Trophoblast cell (in vitro differentiated cells and primary cell): ENCODE data around the gene WIPF1.

Experiments used
- DNase-seq, 2 donors: peaks; one replicate each; pipeline ENCODE4 v3.0.0-alpha.2; 2016
- H2AFZ ChIP-seq: 2 replicates; pipeline ENCODE4 v1.6.1; 2013; ENCODE audit warnings: low read length, moderate library complexity, mild to moderate bottlenecking; ENCODE audit not compliant: insufficient read depth, poor library complexity
- H2AK5ac ChIP-seq: 2 replicates; pipeline ENCODE4 v1.6.1; 2013; ENCODE audit warnings: mild to moderate bottlenecking, low read length
- H2BK120ac ChIP-seq: 2 replicates; pipeline ENCODE4 v1.6.1; 2013; ENCODE audit warnings: low read length, mild to moderate bottlenecking, moderate library complexity; ENCODE audit not compliant: insufficient read depth, poor library complexity
- H2BK12ac ChIP-seq: 2 replicates; pipeline ENCODE4 v1.6.1; 2013; ENCODE audit warnings: mild to moderate bottlenecking, low read length, moderate library complexity
- H2BK5ac ChIP-seq: 2 replicates; pipeline ENCODE4 v1.6.1; 2013; ENCODE audit warnings: low read length, low read depth, moderate library complexity, mild to moderate bottlenecking; ENCODE audit not compliant: poor library complexity
- H3K14ac ChIP-seq: 2 replicates; pipeline ENCODE4 v1.6.1; 2013; ENCODE audit warnings: mild to moderate bottlenecking, low read length
- H3K18ac ChIP-seq: 2 replicates; pipeline ENCODE4 v1.6.1; 2013; ENCODE audit warnings: mild to moderate bottlenecking, low read length
- H3K23ac ChIP-seq: 2 replicates; pipeline ENCODE4 v1.6.1; 2013; ENCODE audit warnings: low read length
- H3K27ac ChIP-seq: 2 replicates; pipeline ENCODE4 v1.5.1; 2013; ENCODE audit warnings: low read depth, mild to moderate bottlenecking, inconsistent platforms, low read length, moderate library complexity
- H3K27me3 ChIP-seq: 2 replicates; pipeline ENCODE4 v1.6.1; 2013; ENCODE audit warnings: inconsistent platforms, mild to moderate bottlenecking, low read length, moderate library complexity; ENCODE audit not compliant: insufficient read depth
- H3K36me3 ChIP-seq, 2 experiments: 1 replicate in 1 of 2; 2 replicates in 1 of 2; pipeline ENCODE4 v1.6.1; 2013; ENCODE audit warnings: low read length in 2 of 2, mild to moderate bottlenecking in 2 of 2, moderate library complexity in 1 of 2; ENCODE audit not compliant: insufficient read depth in 2 of 2, control insufficient read depth in 1 of 2
- H3K4ac ChIP-seq: 2 replicates; pipeline ENCODE4 v1.6.1; 2013; ENCODE audit warnings: low read depth, mild to moderate bottlenecking, low read length, moderate library complexity
- H3K4me1 ChIP-seq, 2 experiments: 1 replicate in 1 of 2; 2 replicates in 1 of 2; pipeline ENCODE4 v1.6.1; 2013; ENCODE audit warnings: low read length in 2 of 2, mild to moderate bottlenecking in 2 of 2, moderate library complexity in 1 of 2; ENCODE audit not compliant: insufficient read depth in 2 of 2, control insufficient read depth in 1 of 2
- H3K4me2 ChIP-seq: 2 replicates; pipeline ENCODE4 v1.6.1; 2013; ENCODE audit warnings: inconsistent platforms, mild to moderate bottlenecking, low read length, moderate library complexity
- H3K4me3 ChIP-seq: 2 replicates; pipeline ENCODE4 v1.5.1; 2013; ENCODE audit warnings: mild to moderate bottlenecking, low read depth, low read length, inconsistent platforms
- H3K79me1 ChIP-seq: one replicate; pipeline ENCODE4 v1.6.1; 2013; ENCODE audit warnings: low read length
- H3K79me2 ChIP-seq: 2 replicates; pipeline ENCODE4 v1.6.1; 2013; ENCODE audit warnings: low read length, mild to moderate bottlenecking; ENCODE audit not compliant: control insufficient read depth, insufficient read depth, poor library complexity
- H3K9ac ChIP-seq: 2 replicates; pipeline ENCODE4 v1.6.1; 2013; ENCODE audit warnings: mild to moderate bottlenecking, low read length
- H3K9me3 ChIP-seq: 2 replicates; pipeline ENCODE4 v1.6.1; 2013; ENCODE audit warnings: low read depth, mild to moderate bottlenecking, control low read depth, inconsistent platforms, low read length; ENCODE audit not compliant: insufficient read depth
- H4K12ac ChIP-seq: 2 replicates; pipeline ENCODE4 v1.6.1; 2013; ENCODE audit warnings: low read depth, mild to moderate bottlenecking, low read length, moderate library complexity
- H4K8ac ChIP-seq: 2 replicates; pipeline ENCODE4 v1.6.1; 2013; ENCODE audit warnings: low read depth, mild to moderate bottlenecking, low read length, moderate library complexity
- H4K91ac ChIP-seq: one replicate; pipeline ENCODE4 v1.6.1; 2013; ENCODE audit warnings: low read depth, mild to moderate bottlenecking, low read length, moderate library complexity
- WGBS: extraction: QIAGEN DNeasy Blood & Tissue Kit; methylation state at CpG from one replicate; pipeline ENCODE4 v1.1.7; 2013; ENCODE audit warnings: missing lambda C conversion rate; ENCODE audit not compliant: insufficient read length, insufficient coverage; ENCODE audit errors: extremely low coverage; 5-methylcytosine and 5-hydroxymethylcytosine counted together

Gene WIPF1

DNA sequence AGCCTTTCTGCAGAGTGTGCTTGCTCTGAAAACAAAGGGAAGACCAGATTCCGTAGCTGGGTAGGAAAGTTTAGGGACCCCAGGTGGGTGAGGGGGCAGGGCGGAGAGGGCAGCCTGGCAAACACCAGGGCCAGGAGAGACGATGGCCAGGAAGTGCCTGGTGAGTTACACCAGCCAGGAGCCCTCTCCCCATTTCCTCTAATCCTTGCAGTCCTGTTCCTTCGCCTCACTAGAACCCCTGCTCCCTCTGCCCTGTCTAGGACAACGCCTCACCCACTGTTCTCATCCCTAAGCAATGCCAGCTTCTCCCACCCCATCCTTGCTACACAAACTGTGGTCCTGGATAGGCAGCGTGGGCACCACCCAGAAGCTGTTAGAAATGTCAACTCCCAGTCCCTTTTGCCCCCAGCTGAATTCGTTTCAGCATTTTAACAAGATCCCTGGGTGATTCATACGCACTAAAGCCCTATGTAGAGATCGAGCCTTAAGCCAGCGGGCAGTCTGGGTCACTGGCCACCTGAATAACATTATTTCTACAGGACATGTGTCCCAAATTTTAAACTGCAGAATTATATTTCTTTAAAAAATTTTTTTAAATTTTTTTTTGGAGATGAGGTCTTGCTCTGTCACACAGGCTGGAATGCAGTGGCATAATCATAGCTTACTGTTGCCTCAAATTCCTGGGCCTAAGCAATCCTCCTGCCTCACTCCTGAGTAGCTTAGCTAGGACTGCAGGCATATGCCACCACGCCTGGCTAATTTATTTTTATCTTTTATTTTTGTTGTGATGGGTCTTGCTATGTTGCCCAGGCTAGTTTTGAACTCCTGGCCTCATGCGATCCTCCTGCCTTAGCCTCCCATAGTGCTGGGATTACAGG lies 10.9 kb downstream of the WIPF1 start:
- H3K4me2 ChIP-seq, result peak overlapping the region; percentile 0
- peak overlapping the region; percentile 1 for H3K14ac ChIP-seq
- H2BK120ac ChIP-seq, result peak overlapping the region; percentile 12
- peaks cover 1% of the 10 kb centered on the region for H3K79me2 ChIP-seq
- no CpG with 5 or more reads among the region's 12 CpGs for WGBS
- peak overlapping the region; percentile 77 for H3K27ac ChIP-seq
- peak in 1 of 2 donors; percentile 49 for DNase-seq
- peak overlapping the region; percentile 88 for H2BK5ac ChIP-seq
- H3K9me3 ChIP-seq, result no peaks in the 10 kb centered on the region
- peak overlapping the region; percentile 78 for H4K8ac ChIP-seq
- peaks cover 25 to 49% of the 10 kb centered on the region in 2 experiments for H3K4me1 ChIP-seq
- H2BK12ac ChIP-seq, result peak overlapping the region; percentile 92
- H3K23ac ChIP-seq, result no peak overlapping the region
- peaks cover 34% of the 10 kb centered on the region for H3K79me1 ChIP-seq
- no peaks in the 10 kb centered on the region for H3K27me3 ChIP-seq
- H3K36me3 ChIP-seq, result peaks cover 8% of the 10 kb centered on the region in 2 experiments
- peak overlapping the region; percentile 80 for H4K91ac ChIP-seq
- H3K9ac ChIP-seq, result peak overlapping the region; percentile 15
- no peak overlapping the region for H3K4me3 ChIP-seq
- H4K12ac ChIP-seq, result peak overlapping the region; percentile 1
- H2AFZ ChIP-seq, result no peak overlapping the region
- H2AK5ac ChIP-seq, result peak overlapping the region; percentile 94
- peak overlapping the region; percentile 6 for H3K4ac ChIP-seq
- peak overlapping the region; percentile 26 for H3K18ac ChIP-seq

DNA sequence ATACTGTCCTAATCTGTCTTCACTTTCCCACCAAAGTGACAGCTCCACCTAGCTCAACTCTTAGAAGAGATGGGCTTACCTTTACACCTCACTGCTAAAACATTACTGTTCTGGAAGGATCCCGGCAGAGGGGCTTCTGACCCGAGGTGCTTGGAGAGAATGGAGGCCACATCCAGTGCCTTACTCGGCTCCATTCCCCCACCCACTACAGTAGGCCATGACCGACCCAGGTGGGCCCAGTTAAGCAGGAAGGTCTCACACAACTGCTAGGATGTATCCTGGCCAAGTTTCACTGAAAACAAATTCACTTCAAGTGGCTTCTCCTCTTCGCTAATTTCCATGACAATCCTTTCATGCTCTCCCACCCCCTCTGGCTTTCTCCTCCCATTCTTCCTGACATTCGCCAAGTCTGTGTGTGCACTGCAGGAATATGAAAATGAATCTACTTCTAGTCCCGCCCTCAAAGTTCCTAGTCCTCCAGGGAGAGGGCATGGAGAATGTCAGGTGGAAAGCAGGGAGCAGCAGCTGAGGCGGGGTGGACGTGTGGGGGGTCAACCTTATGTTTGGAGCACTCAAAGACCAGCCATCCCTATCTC lies 11.8 kb downstream of the WIPF1 start:
- Histone ChIP-seq H4K91ac (peak overlapping the region; percentile 38), H2BK5ac (peak overlapping the region; percentile 54), H3K79me1 (peaks cover 36% of the 10 kb centered on the region), H2AK5ac (peak overlapping the region; percentile 12), H3K23ac (no peak overlapping the region), H3K4me2 (peak overlapping the region; percentile 5), H3K9me3 (no peaks in the 10 kb centered on the region), H4K8ac (peak overlapping the region; percentile 25), H3K14ac (peak overlapping the region; percentile 5), H2BK120ac (peak overlapping the region; percentile 49), H3K4ac (no peak overlapping the region), H3K36me3 (peaks cover 8 to 10% of the 10 kb centered on the region in 2 experiments), H2AFZ (no peak overlapping the region), H3K4me3 (no peak overlapping the region), H3K79me2 (peaks cover 1% of the 10 kb centered on the region), H3K27me3 (no peaks in the 10 kb centered on the region), H3K4me1 (peaks cover 25 to 49% of the 10 kb centered on the region in 2 experiments), H4K12ac (no peak overlapping the region), H3K18ac (peak overlapping the region; percentile 50), H2BK12ac (peak overlapping the region; percentile 28), H3K9ac (no peak overlapping the region), H3K27ac (peak overlapping the region; percentile 77)
- no peak for DNase-seq
- no CpG with 5 or more reads among the region's 9 CpGs for WGBS

DNA sequence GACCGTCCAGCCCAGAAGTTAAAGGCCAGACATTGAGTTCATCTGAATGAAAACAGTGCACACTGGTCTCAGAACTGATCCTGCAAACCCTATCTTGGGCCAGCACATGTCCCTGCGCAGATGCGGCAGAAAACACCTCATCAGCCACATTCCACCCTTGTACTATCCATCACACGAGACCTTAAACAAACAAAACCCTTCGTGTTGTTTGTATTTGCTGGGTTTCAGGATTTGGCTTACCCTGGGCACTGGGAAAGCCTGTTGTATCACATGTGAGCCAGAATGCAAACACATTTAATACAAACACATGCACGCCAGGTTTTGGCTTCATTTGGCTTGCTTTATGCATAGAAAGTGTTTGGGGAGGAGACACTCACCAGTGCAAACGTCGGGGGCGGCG lies 12.5 kb downstream of the WIPF1 start:
- H4K91ac ChIP-seq, result peak overlapping the region; percentile 36
- H3K27ac ChIP-seq, result peak overlapping the region; percentile 77
- no CpG with 5 or more reads among the region's 10 CpGs for WGBS
- H2AK5ac ChIP-seq, result no peak overlapping the region
- H3K18ac ChIP-seq, result peak overlapping the region; percentile 3
- no peak overlapping the region for H3K4me3 ChIP-seq
- H3K23ac ChIP-seq, result no peak overlapping the region
- peaks cover 5 to 11% of the 10 kb centered on the region in 2 experiments for H3K36me3 ChIP-seq
- no peak for DNase-seq
- H2BK120ac ChIP-seq, result peak overlapping the region; percentile 14
- no peak overlapping the region for H2AFZ ChIP-seq
- peaks cover 1% of the 10 kb centered on the region for H3K79me2 ChIP-seq
- no peak overlapping the region for H3K4ac ChIP-seq
- H2BK5ac ChIP-seq, result peak overlapping the region; percentile 75
- no peak overlapping the region for H3K9ac ChIP-seq
- peaks cover 25 to 46% of the 10 kb centered on the region in 2 experiments for H3K4me1 ChIP-seq
- peak overlapping the region; percentile 4 for H2BK12ac ChIP-seq
- H3K79me1 ChIP-seq, result peaks cover 32% of the 10 kb centered on the region
- no peaks in the 10 kb centered on the region for H3K9me3 ChIP-seq
- H3K14ac ChIP-seq, result no peak overlapping the region
- no peak overlapping the region for H4K8ac ChIP-seq
- no peaks in the 10 kb centered on the region for H3K27me3 ChIP-seq
- no peak overlapping the region for H4K12ac ChIP-seq
- no peak overlapping the region for H3K4me2 ChIP-seq

DNA sequence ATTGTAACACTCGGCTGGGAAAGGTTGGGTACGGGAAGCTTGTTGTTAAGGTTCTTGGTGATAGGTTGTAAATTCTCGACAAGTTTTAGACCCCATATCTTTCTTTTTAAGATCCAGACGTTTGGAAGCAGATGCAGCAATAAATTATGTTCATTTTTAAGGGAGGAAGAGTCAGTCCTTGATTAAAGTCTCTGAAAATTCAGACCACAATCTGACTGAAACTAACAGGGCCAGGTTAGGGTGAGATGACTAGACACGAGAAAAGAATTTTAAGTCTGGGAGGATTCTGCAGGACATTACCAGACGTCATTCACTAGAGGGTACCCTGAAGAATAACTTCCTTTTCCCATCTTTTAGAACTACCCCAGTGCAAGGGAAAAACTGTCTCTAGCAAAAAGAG lies 16.1 kb downstream of the WIPF1 start:
- Histone ChIP-seq H3K36me3 (peaks cover 11 to 23% of the 10 kb centered on the region in 2 experiments), H4K12ac (no peak overlapping the region), H3K9ac (no peak overlapping the region), H3K27ac (peak overlapping the region; percentile 2), H3K14ac (no peak overlapping the region), H2BK12ac (no peak overlapping the region), H4K8ac (peak overlapping the region; percentile 43), H3K27me3 (no peaks in the 10 kb centered on the region), H4K91ac (no peak overlapping the region), H3K79me1 (peaks cover 25% of the 10 kb centered on the region), H3K4me1 (peaks cover 18 to 25% of the 10 kb centered on the region in 2 experiments), H2AFZ (no peak overlapping the region), H3K79me2 (no peaks in the 10 kb centered on the region), H3K9me3 (no peaks in the 10 kb centered on the region), H2BK5ac (no peak overlapping the region), H3K18ac (no peak overlapping the region), H3K4me2 (no peak overlapping the region), H2AK5ac (no peak overlapping the region), H3K4ac (no peak overlapping the region), H3K23ac (no peak overlapping the region), H2BK120ac (no peak overlapping the region), H3K4me3 (no peak overlapping the region)
- no CpG with 5 or more reads among the region's 6 CpGs for WGBS
- DNase-seq, result no peak
